HepG2 (cell line): ENCODE data around the gene SLC2A4. TPM values are rescaled to one million over a fixed set of nuclear protein-coding genes. Genes with fewer than 3 reads are reported as not detected.

Source experiments
- FOXK2 ChIP-seq: fragments of 450-650 bp; IDR thresholded peaks from 2 replicates; pipeline ENCODE4 v1.6.1; 2016
- FOXP1 ChIP-seq, 2 experiments: fragments of 450-650 bp in 1 of 2; IDR thresholded peaks; 2 replicates each; pipeline ENCODE4 v1.6.1; 2017 to 2018; ENCODE audit warnings: antibody characterized with exemption in 1 of 2
- HNF4G ChIP-seq, 2 experiments: sonication (generic) in 1 of 2; formaldehyde crosslinking in 1 of 2; IDR thresholded peaks; 2 replicates each; pipeline versions ENCODE4 v1.4.0 to v1.6.1; 2011 to 2020; ENCODE audit warnings: borderline replicate concordance in 2 of 2, low read depth in 2 of 2, mild to moderate bottlenecking in 2 of 2, low read length in 1 of 2, missing genetic modification reagents in 1 of 2, moderate library complexity in 1 of 2
- ISX ChIP-seq: sonication (generic); formaldehyde crosslinking; conservative IDR thresholded peaks from 2 replicates; pipeline ENCODE4 v1.5.0; 2020; ENCODE audit warnings: missing genetic modification reagents
- MTA1 ChIP-seq: sonication (generic); formaldehyde crosslinking; IDR thresholded peaks from 2 replicates; pipeline ENCODE4 v1.4.0; 2020; ENCODE audit warnings: missing genetic modification reagents, mild to moderate bottlenecking, borderline replicate concordance
- NFYB ChIP-seq: sonication (generic); formaldehyde crosslinking; IDR thresholded peaks from 2 replicates; pipeline ENCODE4 v1.4.0; 2020; ENCODE audit warnings: missing genetic modification reagents
- RBM39 ChIP-seq: fragments of 200-400 bp; formaldehyde crosslinking; IDR thresholded peaks from one replicate; pipeline ENCODE4 v1.6.1; 2018; ENCODE audit warnings: antibody characterized with exemption, mild to moderate bottlenecking, low read depth, low read length; ENCODE audit not compliant: poor library complexity, severe bottlenecking
- RCOR2 ChIP-seq: IDR thresholded peaks from 2 replicates; pipeline ENCODE4 v1.6.1; 2016; ENCODE audit warnings: missing biosample characterization, missing genetic modification reagents
- REL ChIP-seq: sonication (generic); formaldehyde crosslinking; conservative IDR thresholded peaks from 2 replicates; pipeline ENCODE4 v1.8.0; 2022; ENCODE audit warnings: mild to moderate bottlenecking, missing genetic modification reagents, moderate library complexity
- RFX5 ChIP-seq: IDR thresholded peaks from 2 replicates; pipeline ENCODE4 v1.6.1; 2011; ENCODE audit warnings: low read depth, low read length, improper control_type of control experiment
- RXRA ChIP-seq: sonication (generic); formaldehyde crosslinking; IDR thresholded peaks from 2 replicates; pipeline ENCODE4 v1.5.1; 2020; ENCODE audit warnings: missing genetic modification reagents
- SMYD3 ChIP-seq: sonication (generic); formaldehyde crosslinking; IDR thresholded peaks from 2 replicates; pipeline ENCODE4 v1.8.1; 2023; ENCODE audit warnings: mild to moderate bottlenecking, missing genetic modification reagents
- SNAPC2 ChIP-seq: sonication (generic); formaldehyde crosslinking; IDR thresholded peaks from 2 replicates; pipeline ENCODE4 v1.8.1; 2022; ENCODE audit warnings: mild to moderate bottlenecking, missing genetic modification reagents
- TBX2 ChIP-seq: sonication (generic); formaldehyde crosslinking; IDR thresholded peaks from 2 replicates; pipeline ENCODE4 v1.5.0; 2020; ENCODE audit warnings: missing genetic modification reagents, mild to moderate bottlenecking, borderline replicate concordance
- ZNF329 ChIP-seq: sonication (generic); formaldehyde crosslinking; IDR thresholded peaks from 2 replicates; pipeline ENCODE4 v1.9.0; 2021; ENCODE audit warnings: low read depth, mild to moderate bottlenecking, missing genetic modification reagents
- ZNF678 ChIP-seq: sonication (generic); formaldehyde crosslinking; IDR thresholded peaks from 2 replicates; pipeline ENCODE4 v1.4.0; 2020; ENCODE audit warnings: mild to moderate bottlenecking, missing genetic modification reagents
- ZZZ3 ChIP-seq: sonication (generic); formaldehyde crosslinking; IDR thresholded peaks from 2 replicates; pipeline ENCODE4 v1.4.0; 2020; ENCODE audit warnings: missing genetic modification reagents, mild to moderate bottlenecking, borderline replicate concordance
- polyA plus RNA-seq, 8 experiments: library from polyadenylated mRNA; depleted of rRNA in 3 of 8; stranded (reverse) in 7 of 8; unstranded in 1 of 8; fragments of >200 nt; fragmentation: Illumina TruSeq in 4 of 8; extraction: Trizol in 4 of 8; gene quantifications; 2 replicates each; pipeline versions ENCODE4 v1.2.1 to v1.2.3, GENCODE V29; 2011 to 2016; ENCODE audit warnings: low read depth in 4 of 8, missing spikeins in 1 of 8, mixed read lengths in 1 of 8; ENCODE audit not compliant: insufficient read depth in 1 of 8
- total RNA-seq, 5 experiments: library from RNA; depleted of rRNA; stranded (reverse); fragments of >200 nt; fragmentation: Illumina TruSeq; extraction: Trizol; gene quantifications; 2 replicates each; pipeline ENCODE4 v1.2.3, GENCODE V29; 2016; ENCODE audit warnings: low read depth in 1 of 5
- TF ChIP-seq, protein P1 (sequence below): sonication (generic); formaldehyde crosslinking; IDR thresholded peaks from 2 replicates; pipeline ENCODE4 v1.5.1; 2020; ENCODE audit warnings: mild to moderate bottlenecking, missing genetic modification reagents
- TF ChIP-seq, protein P2 (sequence below): sonication (generic); formaldehyde crosslinking; IDR thresholded peaks from 2 replicates; pipeline ENCODE4 v1.4.0; 2020; ENCODE audit warnings: mild to moderate bottlenecking, missing genetic modification reagents
- TF ChIP-seq, protein P3 (sequence below): sonication (generic); formaldehyde crosslinking; IDR thresholded peaks from 2 replicates; pipeline ENCODE4 v1.4.0; 2020; ENCODE audit warnings: missing genetic modification reagents, borderline replicate concordance
- TF ChIP-seq, protein P4 (sequence below): IDR thresholded peaks from 2 replicates; pipeline ENCODE4 v1.6.1; 2016; ENCODE audit warnings: low read depth, control low read depth

Gene SLC2A4
- total and polyA plus RNA-seq, 2 of the 13 experiments (the other 11 are each of a cell fraction or from before 2014, with no cell fraction given) = 4.9 to 5.8 TPM

DNA sequence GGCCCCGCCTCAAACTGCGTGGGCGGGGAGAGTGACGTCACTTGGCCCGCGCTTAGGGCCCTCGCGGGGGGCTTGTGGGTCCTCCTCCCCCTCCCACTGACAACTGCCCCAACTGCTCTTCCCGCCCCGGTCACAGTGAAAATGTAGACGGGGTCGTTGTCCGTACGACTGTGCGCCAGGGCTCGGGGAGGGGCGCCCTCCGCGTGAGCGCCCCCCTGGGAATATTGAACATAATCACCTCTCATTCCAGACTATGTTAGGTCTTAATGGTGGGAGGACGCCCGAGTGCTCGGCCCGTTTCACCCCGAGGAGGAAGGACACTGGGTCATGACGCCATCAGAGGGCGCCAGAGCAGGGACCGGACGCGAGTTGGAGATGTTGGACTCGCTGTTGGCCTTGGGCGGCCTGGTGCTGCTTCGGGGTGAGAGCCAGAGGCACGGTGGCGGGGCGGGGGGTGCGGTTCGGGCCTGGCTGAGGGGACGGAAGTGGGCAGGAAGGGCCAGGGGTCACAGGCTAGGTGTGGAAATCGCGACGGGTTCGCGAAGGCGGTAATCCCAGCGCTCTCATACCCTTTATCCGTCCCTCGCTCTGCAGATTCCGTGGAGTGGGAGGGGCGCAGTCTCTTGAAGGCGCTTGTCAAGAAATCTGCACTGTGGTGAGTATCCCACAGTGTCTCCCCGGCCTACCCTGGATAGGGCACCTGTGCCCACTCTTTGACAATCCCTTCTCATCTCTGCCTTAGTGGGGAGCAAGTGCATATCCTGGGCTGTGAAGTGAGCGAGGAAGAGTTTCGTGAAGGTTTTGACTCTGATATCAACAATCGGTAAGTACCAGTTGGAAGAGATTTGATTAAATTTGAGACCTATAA is 29.1 kb upstream of the SLC2A4 start, which contains the start of gene ELP5 (continued):
- TF ChIP-seq RBM39 = peak; percentile 79
- peak; percentile 83; the same call in 1 of the 2 replicates for TF ChIP-seq SNAPC2 (CRISPR knock-in tag)
- peak; percentile 24; the same call in 1 of the 2 replicates for TF ChIP-seq ZNF329 (CRISPR knock-in tag)
- TF ChIP-seq, protein P1, sequence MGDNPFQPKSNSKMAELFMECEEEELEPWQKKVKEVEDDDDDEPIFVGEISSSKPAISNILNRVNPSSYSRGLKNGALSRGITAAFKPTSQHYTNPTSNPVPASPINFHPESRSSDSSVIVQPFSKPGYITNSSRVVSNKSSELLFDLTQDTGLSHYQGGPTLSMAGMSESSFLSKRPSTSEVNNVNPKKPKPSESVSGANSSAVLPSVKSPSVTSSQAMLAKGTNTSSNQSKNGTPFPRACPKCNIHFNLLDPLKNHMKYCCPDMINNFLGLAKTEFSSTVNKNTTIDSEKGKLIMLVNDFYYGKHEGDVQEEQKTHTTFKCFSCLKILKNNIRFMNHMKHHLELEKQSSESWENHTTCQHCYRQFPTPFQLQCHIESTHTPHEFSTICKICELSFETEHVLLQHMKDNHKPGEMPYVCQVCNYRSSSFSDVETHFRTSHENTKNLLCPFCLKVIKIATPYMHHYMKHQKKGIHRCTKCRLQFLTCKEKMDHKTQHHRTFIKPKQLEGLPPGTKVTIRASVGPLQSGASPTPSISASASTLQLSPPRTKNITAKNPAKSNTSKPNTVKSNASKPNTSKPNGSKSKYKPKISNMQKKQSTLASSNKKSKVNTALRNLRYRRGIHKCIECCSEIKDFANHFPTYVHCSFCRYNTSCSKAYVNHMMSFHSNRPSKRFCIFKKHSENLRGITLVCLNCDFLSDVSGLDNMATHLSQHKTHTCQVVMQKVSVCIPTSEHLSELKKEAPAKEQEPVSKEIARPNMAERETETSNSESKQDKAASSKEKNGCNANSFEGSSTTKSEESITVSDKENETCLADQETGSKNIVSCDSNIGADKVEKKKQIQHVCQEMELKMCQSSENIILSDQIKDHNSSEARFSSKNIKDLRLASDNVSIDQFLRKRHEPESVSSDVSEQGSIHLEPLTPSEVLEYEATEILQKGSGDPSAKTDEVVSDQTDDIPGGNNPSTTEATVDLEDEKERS (CRISPR knock-in tag) = no peak; the same call in none of the 2 replicates
- TF ChIP-seq RCOR2 (CRISPR knock-in tag) = peak; percentile 25; the same call in 1 of the 2 replicates
- TF ChIP-seq MTA1 = peak; percentile 88
- peak; percentile 35; the same call in 1 of the 2 replicates for TF ChIP-seq NFYB (CRISPR knock-in tag)
- no peak for TF ChIP-seq SMYD3 (CRISPR knock-in tag)
- 0 out of 2 replicates have a peak, but pooled peaks have one; percentile 60 for TF ChIP-seq ZZZ3 (CRISPR knock-in tag)
- peak; percentile 11; the same call in 1 of the 2 replicates for TF ChIP-seq HNF4G (IDR thresholded peaks at IDR 0.05; ENCODE audit: borderline replicate concordance, low read depth, low read length)
- TF ChIP-seq HNF4G (CRISPR knock-in tag; IDR thresholded peaks at IDR 0.05; ENCODE audit: borderline replicate concordance, low read depth) = no peak
- TF ChIP-seq, protein P2, sequence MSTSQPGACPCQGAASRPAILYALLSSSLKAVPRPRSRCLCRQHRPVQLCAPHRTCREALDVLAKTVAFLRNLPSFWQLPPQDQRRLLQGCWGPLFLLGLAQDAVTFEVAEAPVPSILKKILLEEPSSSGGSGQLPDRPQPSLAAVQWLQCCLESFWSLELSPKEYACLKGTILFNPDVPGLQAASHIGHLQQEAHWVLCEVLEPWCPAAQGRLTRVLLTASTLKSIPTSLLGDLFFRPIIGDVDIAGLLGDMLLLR = peak; percentile 54
- no peak for TF ChIP-seq FOXP1 (IDR thresholded peaks at IDR 0.05)
- TF ChIP-seq FOXP1 (CRISPR knock-in tag; IDR thresholded peaks at IDR 0.05) = peak; percentile 22; the same call in 1 of the 2 replicates
- 0 out of 2 replicates have a peak, but pooled peaks have one; percentile 36 for TF ChIP-seq FOXK2
- TF ChIP-seq, protein P3, sequence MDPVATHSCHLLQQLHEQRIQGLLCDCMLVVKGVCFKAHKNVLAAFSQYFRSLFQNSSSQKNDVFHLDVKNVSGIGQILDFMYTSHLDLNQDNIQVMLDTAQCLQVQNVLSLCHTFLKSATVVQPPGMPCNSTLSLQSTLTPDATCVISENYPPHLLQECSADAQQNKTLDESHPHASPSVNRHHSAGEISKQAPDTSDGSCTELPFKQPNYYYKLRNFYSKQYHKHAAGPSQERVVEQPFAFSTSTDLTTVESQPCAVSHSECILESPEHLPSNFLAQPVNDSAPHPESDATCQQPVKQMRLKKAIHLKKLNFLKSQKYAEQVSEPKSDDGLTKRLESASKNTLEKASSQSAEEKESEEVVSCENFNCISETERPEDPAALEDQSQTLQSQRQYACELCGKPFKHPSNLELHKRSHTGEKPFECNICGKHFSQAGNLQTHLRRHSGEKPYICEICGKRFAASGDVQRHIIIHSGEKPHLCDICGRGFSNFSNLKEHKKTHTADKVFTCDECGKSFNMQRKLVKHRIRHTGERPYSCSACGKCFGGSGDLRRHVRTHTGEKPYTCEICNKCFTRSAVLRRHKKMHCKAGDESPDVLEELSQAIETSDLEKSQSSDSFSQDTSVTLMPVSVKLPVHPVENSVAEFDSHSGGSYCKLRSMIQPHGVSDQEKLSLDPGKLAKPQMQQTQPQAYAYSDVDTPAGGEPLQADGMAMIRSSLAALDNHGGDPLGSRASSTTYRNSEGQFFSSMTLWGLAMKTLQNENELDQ = no peak
- TF ChIP-seq REL (CRISPR knock-in tag) = 0 out of 2 replicates have a peak, but pooled peaks have one; percentile 66
- TF ChIP-seq RXRA (CRISPR knock-in tag) = peak; percentile 88
- TF ChIP-seq, protein P4, sequence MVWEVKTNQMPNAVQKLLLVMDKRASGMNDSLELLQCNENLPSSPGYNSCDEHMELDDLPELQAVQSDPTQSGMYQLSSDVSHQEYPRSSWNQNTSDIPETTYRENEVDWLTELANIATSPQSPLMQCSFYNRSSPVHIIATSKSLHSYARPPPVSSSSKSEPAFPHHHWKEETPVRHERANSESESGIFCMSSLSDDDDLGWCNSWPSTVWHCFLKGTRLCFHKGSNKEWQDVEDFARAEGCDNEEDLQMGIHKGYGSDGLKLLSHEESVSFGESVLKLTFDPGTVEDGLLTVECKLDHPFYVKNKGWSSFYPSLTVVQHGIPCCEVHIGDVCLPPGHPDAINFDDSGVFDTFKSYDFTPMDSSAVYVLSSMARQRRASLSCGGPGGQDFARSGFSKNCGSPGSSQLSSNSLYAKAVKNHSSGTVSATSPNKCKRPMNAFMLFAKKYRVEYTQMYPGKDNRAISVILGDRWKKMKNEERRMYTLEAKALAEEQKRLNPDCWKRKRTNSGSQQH (CRISPR knock-in tag) = 0 out of 2 replicates have a peak, but pooled peaks have one; percentile 22
- peak; percentile 75 for TF ChIP-seq TBX2 (CRISPR knock-in tag)
- no peak for TF ChIP-seq ISX (CRISPR knock-in tag)
- TF ChIP-seq RFX5 = no peak; the same call in 1 of the 2 replicates
- no peak for TF ChIP-seq ZNF678 (CRISPR knock-in tag)
